SK-N-MC (cell line): Measurements from ENCODE around the gene BMPR2.

Experiments used
- EZH2 ChIP-seq: fragments of 200-600 bp; sonication (generic); IDR thresholded peaks from one replicate; pipeline ENCODE4 v1.6.1; 2017; ENCODE audit warnings: antibody characterized with exemption
- POLR2AphosphoS5 ChIP-seq: IDR thresholded peaks from 2 replicates; pipeline ENCODE4 v1.6.1; 2012; ENCODE audit warnings: mild to moderate bottlenecking, low read depth, low read length, borderline replicate concordance

DNA sequence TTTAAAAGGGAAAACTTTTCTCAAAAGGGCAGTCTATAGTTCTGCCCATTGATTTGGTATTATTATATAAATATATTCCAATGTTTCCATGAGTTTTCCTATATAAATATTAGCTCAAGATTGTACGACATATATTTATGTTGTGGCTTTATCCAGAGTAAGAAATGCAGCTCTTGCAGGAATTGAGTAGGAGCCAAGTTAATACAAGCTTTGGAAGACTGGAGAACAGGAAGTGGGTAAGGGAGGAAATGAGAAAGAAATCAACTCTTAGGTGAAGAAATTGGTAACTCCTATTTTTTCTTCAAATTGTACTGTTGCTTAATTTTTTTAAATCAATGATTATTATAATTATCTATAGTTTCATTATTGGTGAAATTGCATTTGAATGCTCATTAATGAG, 153.3 kb downstream of the BMPR2 start:
- no peak for TF ChIP-seq POLR2AphosphoS5
- TF ChIP-seq EZH2 = no peak
